ENCODE measurements around the gene CTU1.
A peak's percentile ranks its signal among the peaks of the same experiment; 100 is the strongest.

CTU1 gene

DNA sequence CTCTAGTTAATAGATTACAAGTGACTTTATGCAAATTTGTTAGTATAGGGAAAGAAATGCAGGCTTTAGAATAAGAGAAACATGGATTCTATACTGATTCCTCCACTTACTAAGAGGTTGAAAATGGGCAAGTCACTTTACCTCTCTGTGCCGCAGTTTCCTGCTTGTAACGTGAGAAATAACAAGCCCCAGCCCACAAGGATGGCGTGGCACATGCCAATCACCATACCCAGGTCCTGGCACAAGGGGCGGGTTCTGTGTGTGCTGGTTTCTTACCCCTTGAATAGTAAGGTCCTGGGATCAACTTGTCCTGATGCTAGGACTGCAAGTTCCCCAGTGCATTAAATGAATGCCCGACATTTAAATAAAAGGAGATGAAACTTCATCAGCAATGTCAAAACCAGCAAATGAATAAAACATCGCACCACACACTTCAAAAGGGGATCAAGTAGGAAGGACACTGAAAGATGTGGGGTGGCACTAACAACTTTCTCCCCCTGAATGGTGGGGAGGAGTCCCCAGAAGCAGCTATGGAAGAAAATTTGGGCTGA, 8.6 kb upstream of the CTU1 start:
- no peak overlapping the region for H3K9ac ChIP-seq (ENCODE audit: low read length)
- H3K27me3 ChIP-seq (ENCODE audit: control insufficient read depth, insufficient read depth, low read length) = no peaks in the 10 kb centered on the region
- no peaks in the 10 kb centered on the region for H3K36me3 ChIP-seq (ENCODE audit: control insufficient read depth, insufficient read depth, low read length)
- H3K4me3 ChIP-seq (ENCODE audit: low read length) = no peak overlapping the region
- no peak overlapping the region for H3K27ac ChIP-seq (ENCODE audit: low read depth, low read length)
- H3K4me1 ChIP-seq (ENCODE audit: control insufficient read depth, insufficient read depth, low read length) = no peaks in the 10 kb centered on the region

DNA sequence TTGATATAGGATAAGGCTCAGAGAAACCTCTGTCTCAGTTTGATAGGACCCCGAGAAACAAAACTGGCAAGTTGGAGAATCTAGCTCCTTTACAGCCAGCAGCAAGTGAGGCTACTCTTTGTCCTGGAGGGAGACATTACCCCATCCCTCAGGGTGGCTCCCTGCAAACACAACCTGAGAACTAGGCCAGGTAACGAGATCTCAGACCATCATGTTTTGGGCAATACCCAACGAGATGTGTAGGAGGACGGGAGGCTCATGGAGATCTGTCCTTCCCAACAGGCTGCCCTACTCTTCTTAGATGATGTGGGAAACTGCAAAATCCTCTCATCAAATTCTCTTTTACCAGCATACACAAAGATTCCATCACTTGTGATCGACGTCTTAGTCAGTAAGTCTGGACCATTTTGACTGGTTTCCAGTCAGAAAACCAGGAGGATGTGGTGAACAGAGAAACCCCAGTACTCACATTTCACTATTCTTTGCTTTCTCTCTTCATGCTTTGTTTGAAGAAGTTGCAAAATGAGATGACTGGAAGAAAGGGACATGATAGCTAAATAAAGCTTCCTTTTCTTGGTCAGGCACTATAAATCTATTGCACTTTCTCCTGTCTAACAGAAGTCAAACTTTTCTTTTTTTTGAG, 6.0 kb upstream of the CTU1 start:
- no peaks in the 10 kb centered on the region for H3K27me3 ChIP-seq (ENCODE audit: control insufficient read depth, insufficient read depth, low read length)
- H3K9ac ChIP-seq (ENCODE audit: low read length) = no peak overlapping the region
- no peaks in the 10 kb centered on the region for H3K4me1 ChIP-seq (ENCODE audit: control insufficient read depth, insufficient read depth, low read length)
- H3K4me3 ChIP-seq (ENCODE audit: low read length) = no peak overlapping the region
- H3K27ac ChIP-seq (ENCODE audit: low read depth, low read length) = no peak overlapping the region
- no peaks in the 10 kb centered on the region for H3K36me3 ChIP-seq (ENCODE audit: control insufficient read depth, insufficient read depth, low read length)

DNA sequence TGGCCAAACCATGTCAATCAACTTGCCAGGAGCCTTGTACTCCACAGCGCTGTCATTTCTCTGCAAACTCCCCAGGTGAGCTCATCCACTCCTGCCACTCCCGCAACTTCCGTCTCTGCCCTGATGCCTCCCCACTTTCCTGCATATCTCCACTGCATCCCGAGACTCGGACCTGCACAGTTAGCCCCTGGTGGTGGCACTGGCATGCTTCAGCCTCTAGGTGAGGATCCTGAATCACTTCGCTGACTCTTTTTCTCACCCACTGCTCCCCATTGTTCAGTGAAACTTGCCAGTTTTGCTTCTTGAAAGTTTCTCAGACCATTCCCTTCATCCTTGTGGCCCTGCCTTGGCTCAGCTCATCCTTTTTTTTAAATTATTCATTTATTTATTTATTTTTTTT, 3.4 kb upstream of the CTU1 start:
- H3K4me1 ChIP-seq (ENCODE audit: control insufficient read depth, insufficient read depth, low read length) = peaks cover 6% of the 10 kb centered on the region
- H3K27ac ChIP-seq (ENCODE audit: low read depth, low read length) = no peak overlapping the region
- no peak overlapping the region for H3K4me3 ChIP-seq (ENCODE audit: low read length)
- no peaks in the 10 kb centered on the region for H3K27me3 ChIP-seq (ENCODE audit: control insufficient read depth, insufficient read depth, low read length)
- no peaks in the 10 kb centered on the region for H3K36me3 ChIP-seq (ENCODE audit: control insufficient read depth, insufficient read depth, low read length)
- no peak overlapping the region for H3K9ac ChIP-seq (ENCODE audit: low read length)

DNA sequence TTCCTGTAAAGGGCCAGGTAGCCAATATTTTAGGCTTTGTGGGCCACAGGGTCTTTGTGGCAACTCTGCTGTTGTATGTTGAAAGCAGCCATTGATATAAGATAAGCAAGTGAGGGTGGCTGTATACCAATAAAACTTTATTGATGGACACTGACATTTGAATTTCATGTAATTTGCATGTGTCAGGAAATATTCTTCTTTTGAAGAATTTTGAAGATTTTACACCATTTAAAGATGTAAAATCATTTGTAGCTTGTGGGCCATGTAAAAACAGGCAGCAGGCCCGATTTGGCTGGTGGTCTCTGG, 2.4 kb upstream of the CTU1 start:
- Histone ChIP-seq H3K27me3 (ENCODE audit: control insufficient read depth, insufficient read depth, low read length) (no peaks in the 10 kb centered on the region), H3K27ac (ENCODE audit: low read depth, low read length) (no peak overlapping the region), H3K9ac (ENCODE audit: low read length) (no peak overlapping the region), H3K4me3 (ENCODE audit: low read length) (no peak overlapping the region), H3K4me1 (ENCODE audit: control insufficient read depth, insufficient read depth, low read length) (peaks cover 6% of the 10 kb centered on the region), H3K36me3 (ENCODE audit: control insufficient read depth, insufficient read depth, low read length) (no peaks in the 10 kb centered on the region)

DNA sequence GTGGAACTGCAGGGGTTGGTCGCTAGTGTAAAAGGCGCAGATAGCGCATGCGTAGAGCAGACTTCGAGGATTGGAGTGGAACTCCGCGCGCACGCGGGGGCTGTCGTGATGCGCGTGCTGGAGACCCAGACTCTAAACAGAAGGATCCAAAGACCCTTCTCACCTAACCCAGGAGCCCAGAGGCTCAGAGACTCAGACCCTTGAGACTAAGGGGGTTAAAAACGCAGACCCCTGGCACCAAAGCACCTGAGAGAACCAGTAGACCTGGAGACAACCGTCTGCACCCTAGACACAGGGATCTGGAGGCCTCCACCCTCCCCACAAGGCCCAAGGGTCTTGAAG, 567 bp upstream of the CTU1 start:
- Histone ChIP-seq H3K4me1 (ENCODE audit: control insufficient read depth, insufficient read depth, low read length) (peaks cover 6% of the 10 kb centered on the region), H3K9ac (ENCODE audit: low read length) (no peak overlapping the region), H3K27ac (ENCODE audit: low read depth, low read length) (peak overlapping the region; percentile 66), H3K4me3 (ENCODE audit: low read length) (peak overlapping the region; percentile 84), H3K36me3 (ENCODE audit: control insufficient read depth, insufficient read depth, low read length) (peaks cover 1% of the 10 kb centered on the region), H3K27me3 (ENCODE audit: control insufficient read depth, insufficient read depth, low read length) (no peaks in the 10 kb centered on the region)

DNA sequence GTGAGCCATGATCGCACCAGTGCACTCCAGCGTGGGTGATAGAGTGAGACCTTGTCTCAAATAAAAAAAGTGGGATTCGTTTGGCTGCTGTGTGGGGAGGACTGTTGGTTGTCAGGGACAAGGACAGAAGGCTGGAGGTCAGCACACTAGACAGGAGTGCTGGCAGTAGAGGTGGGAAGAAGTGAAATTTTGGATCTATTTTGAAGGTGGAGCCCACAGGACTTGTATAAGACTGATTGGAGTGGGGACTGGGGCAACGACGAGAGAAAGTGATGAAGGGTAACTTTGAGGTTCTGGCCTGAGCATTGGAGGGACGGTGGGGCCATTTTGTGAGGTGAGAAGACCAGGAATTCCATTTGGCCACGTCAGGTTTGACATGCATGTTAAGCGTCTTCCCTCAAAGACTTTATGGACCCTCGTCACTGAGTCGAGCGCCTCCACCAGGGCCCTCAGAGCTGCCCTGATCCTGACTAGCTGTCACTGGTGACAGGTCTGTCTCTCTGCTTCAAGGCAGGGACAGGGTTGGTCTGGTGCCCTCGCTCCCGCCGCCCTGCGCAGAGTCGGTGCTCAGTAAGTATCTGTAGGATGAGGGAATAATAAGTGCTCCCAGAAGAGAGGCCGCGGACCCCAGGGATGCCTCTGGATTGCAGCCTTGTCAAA, 673 bp downstream of the CTU1 start:
- Histone ChIP-seq H3K27me3 (ENCODE audit: control insufficient read depth, insufficient read depth, low read length) (no peaks in the 10 kb centered on the region), H3K27ac (ENCODE audit: low read depth, low read length) (no peak overlapping the region), H3K9ac (ENCODE audit: low read length) (peak overlapping the region; percentile 60), H3K4me1 (ENCODE audit: control insufficient read depth, insufficient read depth, low read length) (peaks cover 6% of the 10 kb centered on the region), H3K36me3 (ENCODE audit: control insufficient read depth, insufficient read depth, low read length) (peaks cover 6% of the 10 kb centered on the region), H3K4me3 (ENCODE audit: low read length) (peak overlapping the region; percentile 94)

DNA sequence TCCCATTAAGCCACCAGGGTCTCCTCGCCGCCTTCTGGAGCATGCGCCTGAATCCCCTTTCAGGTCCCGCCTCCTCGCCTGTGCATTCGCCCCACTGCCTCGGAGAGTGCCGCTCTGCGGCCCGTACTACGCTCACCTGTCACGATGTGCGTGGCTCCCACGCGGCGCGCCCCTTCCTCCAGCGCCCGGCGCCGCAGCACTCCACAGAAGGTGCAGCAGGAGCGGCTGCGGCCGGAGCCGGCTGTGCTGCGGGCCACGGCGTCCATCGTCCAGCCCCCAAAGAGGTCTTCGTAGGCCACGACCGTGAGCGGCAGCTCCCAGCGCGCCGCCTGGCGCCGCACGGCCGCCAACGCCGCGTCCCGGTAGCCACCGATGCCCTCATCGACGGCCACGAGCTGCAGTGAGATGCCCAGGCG, 4.3 kb downstream of the CTU1 start:
- peaks cover 6% of the 10 kb centered on the region for H3K4me1 ChIP-seq (ENCODE audit: control insufficient read depth, insufficient read depth, low read length)

DNA sequence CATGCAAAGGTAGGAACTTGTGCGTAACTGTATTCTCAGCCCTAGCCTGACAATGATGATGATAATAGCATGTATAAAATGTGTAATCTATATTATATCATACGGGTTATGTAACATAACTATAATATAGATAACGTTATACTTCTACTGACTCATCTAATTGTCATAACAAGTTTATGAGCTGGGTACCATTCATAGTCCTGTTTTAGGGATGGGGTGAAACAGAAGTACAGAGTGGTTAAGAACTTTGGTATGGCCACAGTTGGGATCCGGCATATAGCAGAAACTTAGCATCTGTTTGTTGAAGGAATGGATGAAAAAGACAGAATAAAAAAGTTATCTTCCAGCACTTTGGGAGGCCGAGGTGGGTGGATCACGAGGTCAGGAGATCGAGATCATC, 5.2 kb downstream of the CTU1 start:
- H3K27me3 ChIP-seq (ENCODE audit: control insufficient read depth, insufficient read depth, low read length) = no peaks in the 10 kb centered on the region
- H3K4me3 ChIP-seq (ENCODE audit: low read length) = no peak overlapping the region
- no peak overlapping the region for H3K27ac ChIP-seq (ENCODE audit: low read depth, low read length)
- peaks cover 6% of the 10 kb centered on the region for H3K4me1 ChIP-seq (ENCODE audit: control insufficient read depth, insufficient read depth, low read length)
- no peak overlapping the region for H3K9ac ChIP-seq (ENCODE audit: low read length)
- peaks cover 9% of the 10 kb centered on the region for H3K36me3 ChIP-seq (ENCODE audit: control insufficient read depth, insufficient read depth, low read length)

More for the DNA sequence above, 4.3 kb downstream of the CTU1 start:
- no peaks in the 10 kb centered on the region for H3K27me3 ChIP-seq (ENCODE audit: control insufficient read depth, insufficient read depth, low read length)
- H3K4me3 ChIP-seq (ENCODE audit: low read length) = no peak overlapping the region
- peaks cover 9% of the 10 kb centered on the region for H3K36me3 ChIP-seq (ENCODE audit: control insufficient read depth, insufficient read depth, low read length)
- H3K27ac ChIP-seq (ENCODE audit: low read depth, low read length) = no peak overlapping the region
- no peak overlapping the region for H3K9ac ChIP-seq (ENCODE audit: low read length)

DNA sequence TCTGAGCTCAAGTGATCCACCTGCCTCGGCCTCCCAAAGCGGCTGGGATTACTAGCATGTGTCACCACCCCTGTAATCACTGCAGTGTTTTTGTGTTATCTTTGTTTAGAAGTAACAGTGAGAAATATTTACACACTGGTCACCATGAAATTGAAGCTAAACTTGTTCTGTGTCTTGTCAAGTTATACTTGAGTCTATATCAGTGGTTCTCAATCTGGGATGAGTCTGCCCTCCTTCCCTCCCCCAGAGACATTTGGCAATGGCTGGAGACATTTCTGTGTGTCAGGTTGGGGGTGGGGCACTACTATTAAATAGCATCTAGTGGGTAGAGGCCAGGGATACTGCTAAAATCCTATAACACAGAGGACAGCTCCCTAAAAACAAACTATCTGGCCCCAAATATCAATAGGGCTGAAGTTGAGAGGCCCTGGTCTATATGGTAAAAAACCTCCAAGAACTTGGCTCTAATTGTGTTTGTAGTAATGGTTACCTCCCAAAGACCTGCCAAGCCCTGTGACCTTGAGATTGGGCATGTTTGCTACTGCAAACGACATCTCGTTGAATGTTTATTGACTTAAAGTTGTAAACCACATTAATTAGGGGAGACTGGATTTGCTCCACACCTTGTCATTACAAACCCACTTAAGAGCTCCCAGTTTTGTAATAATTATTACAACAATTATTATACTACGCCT, 6.9 kb downstream of the CTU1 start:
- Histone ChIP-seq H3K9ac (ENCODE audit: low read length) (no peak overlapping the region), H3K27me3 (ENCODE audit: control insufficient read depth, insufficient read depth, low read length) (no peaks in the 10 kb centered on the region), H3K4me1 (ENCODE audit: control insufficient read depth, insufficient read depth, low read length) (no peaks in the 10 kb centered on the region), H3K27ac (ENCODE audit: low read depth, low read length) (no peak overlapping the region), H3K36me3 (ENCODE audit: control insufficient read depth, insufficient read depth, low read length) (peaks cover 9% of the 10 kb centered on the region), H3K4me3 (ENCODE audit: low read length) (no peak overlapping the region)

DNA sequence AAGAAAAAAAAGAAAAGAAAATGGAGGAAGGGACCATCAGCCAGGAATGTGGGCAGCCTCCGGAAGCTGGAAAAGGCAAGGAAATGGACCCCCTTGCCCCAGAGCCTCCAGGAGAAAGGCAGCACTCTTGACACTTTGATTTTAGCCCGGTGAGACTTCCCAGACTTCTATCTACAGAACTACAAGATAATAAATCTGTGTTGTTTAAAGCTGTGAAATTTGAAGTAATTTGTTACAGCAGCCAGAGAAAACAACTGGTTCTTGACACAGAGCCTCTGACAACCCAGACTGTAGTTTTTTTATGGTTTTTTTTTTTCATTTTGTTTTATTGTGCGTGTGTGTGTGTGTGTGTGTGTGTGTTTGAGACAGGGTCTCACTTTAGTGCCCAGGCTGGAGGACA, 7.6 kb downstream of the CTU1 start:
- Histone ChIP-seq H3K4me3 (ENCODE audit: low read length) (no peak overlapping the region), H3K36me3 (ENCODE audit: control insufficient read depth, insufficient read depth, low read length) (peaks cover 9% of the 10 kb centered on the region), H3K27me3 (ENCODE audit: control insufficient read depth, insufficient read depth, low read length) (no peaks in the 10 kb centered on the region), H3K27ac (ENCODE audit: low read depth, low read length) (no peak overlapping the region), H3K9ac (ENCODE audit: low read length) (no peak overlapping the region), H3K4me1 (ENCODE audit: control insufficient read depth, insufficient read depth, low read length) (no peaks in the 10 kb centered on the region)

DNA sequence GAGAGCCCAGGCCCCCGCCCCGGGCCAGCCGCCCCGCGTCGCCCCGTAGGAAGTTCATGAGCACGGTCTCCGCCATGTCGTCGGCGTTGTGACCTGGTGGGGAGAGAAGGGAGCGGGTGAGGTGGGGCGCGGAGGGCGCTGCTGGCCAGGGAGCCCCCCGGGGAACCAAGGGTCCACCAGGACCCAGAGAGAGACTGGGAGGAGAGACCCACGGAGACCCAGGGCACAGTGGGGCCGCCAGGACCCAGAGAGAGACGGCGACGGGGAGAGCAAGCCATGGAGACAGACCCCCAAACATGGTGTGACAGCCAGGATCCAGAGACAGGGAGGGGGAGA, 9.2 kb downstream of the CTU1 start:
- no peaks in the 10 kb centered on the region for H3K27me3 ChIP-seq (ENCODE audit: control insufficient read depth, insufficient read depth, low read length)
- H3K27ac ChIP-seq (ENCODE audit: low read depth, low read length) = no peak overlapping the region
- H3K4me1 ChIP-seq (ENCODE audit: control insufficient read depth, insufficient read depth, low read length) = no peaks in the 10 kb centered on the region
- peak overlapping the region; percentile 39 for H3K4me3 ChIP-seq (ENCODE audit: low read length)
- H3K36me3 ChIP-seq (ENCODE audit: control insufficient read depth, insufficient read depth, low read length) = peaks cover 9% of the 10 kb centered on the region
- H3K9ac ChIP-seq (ENCODE audit: low read length) = no peak overlapping the region

DNA sequence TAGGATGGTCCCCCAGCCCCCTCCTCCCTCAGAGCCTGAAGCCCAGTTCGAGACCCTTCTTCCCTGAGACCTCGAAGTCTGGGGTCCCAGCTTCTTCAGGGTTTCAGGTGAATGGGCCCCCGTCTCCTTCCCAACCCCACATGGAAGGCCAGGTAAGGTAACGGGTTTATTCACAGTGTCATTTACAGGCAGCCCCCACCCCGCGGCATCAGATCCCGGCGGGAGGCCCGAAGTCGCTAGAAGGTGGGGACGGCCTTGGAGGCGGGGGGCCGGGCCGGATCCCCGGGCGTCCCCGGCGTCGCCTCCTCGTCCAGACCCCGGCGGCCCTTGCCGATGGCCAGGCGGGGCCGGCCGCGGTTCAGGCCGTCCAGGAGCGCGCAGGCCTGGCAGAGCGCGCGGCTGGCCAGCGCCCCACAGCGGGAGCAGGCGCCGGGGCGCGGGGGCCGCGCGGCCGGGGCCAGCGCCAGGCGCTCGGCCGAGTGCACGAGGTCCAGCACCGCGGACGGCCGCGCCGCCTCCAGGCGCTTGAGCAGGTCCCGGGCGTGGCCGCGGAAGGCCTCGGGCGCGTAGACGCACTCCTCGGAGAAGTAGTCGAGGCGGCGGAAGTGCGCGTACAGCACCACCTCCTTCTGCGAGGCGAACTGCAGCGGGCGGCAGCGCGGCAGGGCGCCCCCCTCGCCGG, 9.7 kb downstream of the CTU1 start:
- Histone ChIP-seq H3K27me3 (ENCODE audit: control insufficient read depth, insufficient read depth, low read length) (no peaks in the 10 kb centered on the region), H3K4me3 (ENCODE audit: low read length) (no peak overlapping the region), H3K36me3 (ENCODE audit: control insufficient read depth, insufficient read depth, low read length) (peaks cover 5% of the 10 kb centered on the region), H3K27ac (ENCODE audit: low read depth, low read length) (no peak overlapping the region), H3K4me1 (ENCODE audit: control insufficient read depth, insufficient read depth, low read length) (no peaks in the 10 kb centered on the region), H3K9ac (ENCODE audit: low read length) (no peak overlapping the region)

All from rectal smooth muscle tissue (tissue), 1 donor.